Breast epithelium (tissue), 4 donors: ENCODE results near the gene CBFA2T2. TPM values are rescaled to one million over a fixed set of nuclear protein-coding genes. Genes with fewer than 3 reads are reported as not detected.

Experiments used
- DNase-seq, 2 donors: peaks; one replicate each; pipeline ENCODE4 v3.0.0-alpha.2; 2019; ENCODE audit warnings: low spot score in 2 of 2
- H3K27ac ChIP-seq, 2 donors: fragments of 200-600 bp; sonication (generic) in 1 of 2; one replicate each; pipeline ENCODE4 v1.5.1; 2016 to 2019; ENCODE audit warnings: mild to moderate bottlenecking in 1 of 2
- H3K27me3 ChIP-seq, 2 donors: fragments of 200-600 bp; sonication (generic) in 1 of 2; one replicate each; pipeline versions ENCODE4 v1.5.1 to v1.6.0; 2017 to 2019; ENCODE audit warnings: control low read depth in 1 of 2, mild to moderate bottlenecking in 1 of 2
- H3K36me3 ChIP-seq: fragments of 200-600 bp; one replicate; pipeline ENCODE4 v1.5.1; 2019
- H3K4me1 ChIP-seq, 2 donors: fragments of 200-600 bp; sonication (generic); one replicate each; pipeline ENCODE4 v1.5.1; 2016 to 2019; ENCODE audit warnings: control low read depth in 1 of 2
- H3K4me3 ChIP-seq, 3 donors: fragments of 200-600 bp; sonication (generic); 1 replicate in 2 of 3; 2 replicates in 1 of 3; pipeline ENCODE4 v1.5.1; 2016 to 2019; ENCODE audit warnings: mild to moderate bottlenecking in 3 of 3, moderate library complexity in 2 of 3
- H3K9me3 ChIP-seq, 2 donors: fragments of 200-600 bp; sonication (generic) in 1 of 2; one replicate each; pipeline ENCODE4 v1.5.1; 2016 to 2019; ENCODE audit warnings: control low read depth in 1 of 2
- POLR2A ChIP-seq: fragments of 450-650 bp; IDR thresholded peaks from one replicate; pipeline ENCODE4 v1.6.1; 2016; ENCODE audit warnings: antibody characterized with exemption, mild to moderate bottlenecking, moderate library complexity
- POLR2AphosphoS5 ChIP-seq, 3 donors: sonication (generic); formaldehyde crosslinking; IDR thresholded peaks; one replicate each; pipeline ENCODE4 v1.6.1; 2017; ENCODE audit warnings: antibody characterized with exemption in 3 of 3
- intact Hi-C: fragments of 100-400 bp; cut with DNase I; formaldehyde crosslinking; loops from one replicate; pipeline ENCODE4 v1.15.1; 2023; ENCODE audit warnings: low total_unique reads
- total RNA-seq, 3 donors: library from RNA; depleted of rRNA; stranded (reverse); fragments of >200 nt; gene quantifications; one replicate each; pipeline ENCODE4 v1.1.0, GENCODE V29; 2016
- TF ChIP-seq, protein P1 (sequence below), 3 donors: fragments of 450-650 bp; IDR thresholded peaks; one replicate each; pipeline ENCODE4 v1.5.1; 2016 to 2017; ENCODE audit warnings: antibody characterized with exemption in 3 of 3, mild to moderate bottlenecking in 3 of 3, moderate library complexity in 3 of 3

The CBFA2T2 gene
- total RNA-seq, 3 donors from 2014 or later: 10.9 to 20.9 (median 17.0) TPM

DNA sequence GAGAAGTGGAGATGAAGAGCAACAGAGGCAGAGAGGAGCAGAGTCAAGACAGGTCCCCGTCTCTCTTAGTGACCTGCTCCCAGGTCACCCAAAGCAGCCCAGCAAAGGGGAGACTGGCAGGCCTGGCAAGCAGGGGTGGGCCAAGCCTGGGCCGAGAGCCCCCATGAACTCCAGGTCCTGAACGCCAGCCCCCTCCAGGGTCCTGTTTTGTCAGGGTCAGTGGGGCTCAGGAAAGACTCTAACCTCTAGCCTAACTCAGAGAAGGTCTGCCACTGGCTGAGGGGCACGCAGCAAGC is 183.2 kb downstream of the CBFA2T2 start:
- no peak for DNase-seq
- H3K4me1 ChIP-seq: peaks cover 0 to 4% of the 10 kb centered on the region in 2 donors

DNA sequence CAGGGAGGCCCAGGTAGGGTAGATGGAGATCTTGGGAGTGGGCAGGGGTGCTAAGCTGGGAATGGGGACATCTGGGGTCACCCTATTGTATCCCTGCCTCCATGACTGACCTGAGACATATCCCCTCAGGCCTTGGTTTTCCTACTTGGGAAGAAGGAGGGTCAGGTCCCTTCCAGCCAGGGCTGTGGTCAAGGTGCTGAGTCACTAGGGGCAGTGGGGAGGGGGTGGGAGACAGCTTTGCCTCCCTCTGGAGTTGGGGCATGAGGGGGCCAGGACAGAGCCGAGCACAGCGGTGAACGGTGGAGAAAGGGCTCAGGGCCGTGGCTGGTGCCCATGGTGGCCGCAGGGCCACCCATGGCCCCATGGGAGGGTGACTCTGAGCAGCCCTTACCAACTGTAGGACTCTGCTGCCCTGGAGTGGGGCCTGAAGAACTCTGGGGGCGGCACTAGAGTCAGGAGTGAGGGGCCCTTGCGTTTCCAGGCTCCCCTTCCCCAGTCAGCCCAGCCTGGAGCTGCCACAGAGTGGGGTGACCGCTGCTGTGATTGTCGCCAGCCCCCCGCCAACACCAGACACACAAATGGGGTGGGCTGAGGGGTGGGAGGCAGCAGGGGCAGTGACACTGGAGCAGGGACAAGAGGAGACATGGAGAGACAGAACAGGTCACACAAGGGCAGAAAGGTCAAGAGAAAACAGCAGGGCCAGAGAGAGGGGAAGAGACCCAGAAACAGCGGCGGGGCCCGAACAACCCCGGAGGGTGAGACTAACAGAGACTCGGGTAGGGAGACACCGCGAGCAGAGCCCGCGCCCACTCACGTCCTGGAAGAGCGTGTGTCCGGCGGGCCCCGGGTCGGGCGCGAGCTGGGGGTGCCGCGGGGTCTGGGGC is 183.8 kb downstream of the CBFA2T2 start:
- Histone ChIP-seq H3K4me3 (peak overlapping the region; percentile 67 to 78 (median 73)), H3K4me1 (peaks cover 0 to 4% of the 10 kb centered on the region in 2 donors), H3K9me3 (no peaks in the 10 kb centered on the region), H3K36me3 (no peaks in the 10 kb centered on the region), H3K27ac (peak overlapping the region; percentile 84 to 93), H3K27me3 (no peaks in the 10 kb centered on the region)
- TF ChIP-seq, protein P1, sequence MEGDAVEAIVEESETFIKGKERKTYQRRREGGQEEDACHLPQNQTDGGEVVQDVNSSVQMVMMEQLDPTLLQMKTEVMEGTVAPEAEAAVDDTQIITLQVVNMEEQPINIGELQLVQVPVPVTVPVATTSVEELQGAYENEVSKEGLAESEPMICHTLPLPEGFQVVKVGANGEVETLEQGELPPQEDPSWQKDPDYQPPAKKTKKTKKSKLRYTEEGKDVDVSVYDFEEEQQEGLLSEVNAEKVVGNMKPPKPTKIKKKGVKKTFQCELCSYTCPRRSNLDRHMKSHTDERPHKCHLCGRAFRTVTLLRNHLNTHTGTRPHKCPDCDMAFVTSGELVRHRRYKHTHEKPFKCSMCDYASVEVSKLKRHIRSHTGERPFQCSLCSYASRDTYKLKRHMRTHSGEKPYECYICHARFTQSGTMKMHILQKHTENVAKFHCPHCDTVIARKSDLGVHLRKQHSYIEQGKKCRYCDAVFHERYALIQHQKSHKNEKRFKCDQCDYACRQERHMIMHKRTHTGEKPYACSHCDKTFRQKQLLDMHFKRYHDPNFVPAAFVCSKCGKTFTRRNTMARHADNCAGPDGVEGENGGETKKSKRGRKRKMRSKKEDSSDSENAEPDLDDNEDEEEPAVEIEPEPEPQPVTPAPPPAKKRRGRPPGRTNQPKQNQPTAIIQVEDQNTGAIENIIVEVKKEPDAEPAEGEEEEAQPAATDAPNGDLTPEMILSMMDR (IDR thresholded peaks at IDR 0.05): no peak
- TF ChIP-seq POLR2AphosphoS5 (IDR thresholded peaks at IDR 0.05): no peak
- no peak for TF ChIP-seq POLR2A
- intact Hi-C loops: loop anchor here (2.0 kb wide), 1 partner anchor 61 kb away; no protein-coding TSS in a partner anchor
- no peak for DNase-seq

More for the DNA sequence above, 183.2 kb downstream of the CBFA2T2 start:
- peak overlapping the region; percentile 84 to 93 for H3K27ac ChIP-seq
- H3K4me3 ChIP-seq: peak overlapping the region; percentile 67 to 78 (median 73)
- intact Hi-C loops: no loop called here
- no peaks in the 10 kb centered on the region for H3K36me3 ChIP-seq
- TF ChIP-seq POLR2A: no peak
- TF ChIP-seq POLR2AphosphoS5 (IDR thresholded peaks at IDR 0.05): no peak
- TF ChIP-seq, protein P1 (IDR thresholded peaks at IDR 0.05): no peak
- H3K9me3 ChIP-seq: no peaks in the 10 kb centered on the region
- no peaks in the 10 kb centered on the region for H3K27me3 ChIP-seq

DNA sequence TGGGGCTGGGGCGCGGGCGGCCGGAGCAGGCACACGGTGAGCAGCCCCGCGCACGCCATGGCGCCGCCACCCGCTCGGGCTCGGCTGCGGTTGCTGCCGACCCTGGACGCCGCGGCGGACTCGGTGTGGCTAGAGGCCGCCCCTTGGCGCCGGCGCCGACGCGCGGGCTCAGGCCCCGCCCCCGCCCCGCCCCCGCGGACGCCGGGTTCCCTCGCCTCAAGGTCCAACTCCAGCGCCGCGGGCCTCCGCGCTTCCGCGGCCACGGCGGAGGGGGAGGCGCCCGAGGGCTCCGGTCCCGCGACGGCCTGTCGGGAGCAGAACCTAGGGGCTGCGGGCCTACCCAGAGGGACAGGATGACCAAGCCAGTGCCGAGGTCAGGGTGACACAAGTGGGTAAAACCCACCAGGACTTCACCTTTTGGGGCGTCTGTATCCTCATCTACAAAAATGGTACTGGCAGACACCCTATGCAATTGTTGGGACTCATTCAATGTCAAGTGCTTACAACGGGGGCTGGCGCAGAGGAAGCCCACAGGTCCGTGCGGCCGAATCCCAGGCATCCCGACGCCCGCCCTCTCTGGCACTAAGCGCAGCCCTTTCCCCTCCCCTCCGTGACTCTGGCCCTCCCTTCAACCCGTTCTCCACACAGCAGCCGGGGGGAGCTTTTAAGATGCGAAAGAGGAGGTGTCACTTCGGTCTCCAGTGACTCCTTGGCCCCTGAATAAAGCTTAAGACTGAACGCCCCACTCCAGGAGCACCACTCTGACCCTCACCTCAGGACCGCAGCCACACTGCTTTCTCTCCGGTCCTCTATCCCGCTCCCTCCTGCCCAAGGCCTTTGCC is 184.6 kb downstream of the CBFA2T2 start, which contains the start of gene NECAB3:
TSS of gene NECAB3 (minus strand) at position 135 of the 842 bp plus-strand sequence. CDS start at position 59, 76 bp downstream.
- TF ChIP-seq, protein P1 (IDR thresholded peaks at IDR 0.05): no peak
- TF ChIP-seq POLR2AphosphoS5 (IDR thresholded peaks at IDR 0.05): no peak
- TF ChIP-seq POLR2A: no peak
- Histone ChIP-seq H3K4me1 (peaks cover 0 to 4% of the 10 kb centered on the region in 2 donors), H3K4me3 (peak within 1 kb of the TSS; percentile 67 to 78 (median 73)), H3K27me3 (no peaks in the 10 kb centered on the region), H3K9me3 (no peaks in the 10 kb centered on the region), H3K27ac (peak within 1 kb of the TSS; percentile 84 to 93), H3K36me3 (no peaks in the 10 kb centered on the region)
- DNase-seq: peak in 1 of 2 donors; percentile 74
- intact Hi-C loops: loop anchor here (2.0 kb wide), 1 partner anchor 60 kb away; no protein-coding TSS in a partner anchor

DNA sequence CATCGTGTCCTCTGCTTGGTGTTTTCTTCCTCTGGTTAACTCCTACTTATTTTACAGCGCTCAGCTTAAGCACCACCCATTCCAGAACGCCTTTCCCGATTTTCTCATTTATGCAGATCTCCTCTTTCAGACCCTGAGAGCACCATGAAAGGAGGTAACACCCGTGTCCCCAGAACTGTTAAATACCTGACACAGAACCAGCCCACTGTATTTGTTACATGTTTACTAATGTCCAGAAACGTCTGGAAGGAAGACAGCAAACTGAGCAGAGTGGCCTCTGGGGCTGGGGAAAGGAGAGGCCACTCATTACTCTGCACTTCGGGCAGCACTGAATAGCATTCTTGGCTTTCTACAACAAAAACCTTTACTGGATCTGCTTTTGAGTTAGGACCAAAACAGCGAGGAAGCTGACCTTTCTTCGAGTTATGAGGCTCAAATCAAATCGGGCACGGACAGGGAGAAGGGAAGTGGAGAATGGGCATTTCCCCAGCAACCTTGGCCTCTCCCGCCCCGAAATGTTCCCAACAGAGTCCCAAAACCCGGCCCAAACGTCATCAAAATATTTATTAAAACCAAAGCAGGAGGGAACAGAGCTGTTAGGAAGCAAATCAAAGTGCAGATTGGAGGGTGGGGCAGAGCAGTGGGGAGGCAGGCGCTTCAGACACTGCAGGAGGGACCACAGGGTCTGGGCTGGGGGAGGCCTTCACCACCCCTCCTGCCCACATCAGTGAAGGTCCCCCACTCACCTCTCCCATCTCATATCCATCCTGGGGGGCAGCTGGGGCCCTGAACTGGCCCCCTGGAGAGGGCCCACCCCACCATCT is 185.5 kb downstream of the CBFA2T2 start:
- peak overlapping the region; percentile 84 to 93 for H3K27ac ChIP-seq
- intact Hi-C loops: loop anchor here (2.0 kb wide), 1 partner anchor 59 kb away; no protein-coding TSS in a partner anchor
- no peaks in the 10 kb centered on the region for H3K27me3 ChIP-seq
- peak overlapping the region; percentile 67 to 78 (median 73) for H3K4me3 ChIP-seq
- no peak for DNase-seq
- no peaks in the 10 kb centered on the region for H3K36me3 ChIP-seq
- no peak for TF ChIP-seq POLR2A
- TF ChIP-seq, protein P1 (IDR thresholded peaks at IDR 0.05): no peak
- TF ChIP-seq POLR2AphosphoS5 (IDR thresholded peaks at IDR 0.05): peak in 1 of 3 donors; percentile 34
- no peaks in the 10 kb centered on the region for H3K9me3 ChIP-seq
- peaks cover 0 to 4% of the 10 kb centered on the region in 2 donors for H3K4me1 ChIP-seq
